Ramos (cell line): ENCODE measurements around the gene ICAM4.
"Not testable (repeated sequence)": the region's sequence is repeated elsewhere in the genome, so short reads cannot be mapped to it uniquely, and the experiment has no call there.

Source experiments
- in situ Hi-C: fragments of 300-500 bp; cut with MboI; formaldehyde crosslinking; loops from one replicate; pipeline ENCODE4 v1.14.3; 2022; ENCODE audit warnings: low sequenced_read_pairs; ENCODE audit not compliant: unreplicated experiment

Gene ICAM4

DNA sequence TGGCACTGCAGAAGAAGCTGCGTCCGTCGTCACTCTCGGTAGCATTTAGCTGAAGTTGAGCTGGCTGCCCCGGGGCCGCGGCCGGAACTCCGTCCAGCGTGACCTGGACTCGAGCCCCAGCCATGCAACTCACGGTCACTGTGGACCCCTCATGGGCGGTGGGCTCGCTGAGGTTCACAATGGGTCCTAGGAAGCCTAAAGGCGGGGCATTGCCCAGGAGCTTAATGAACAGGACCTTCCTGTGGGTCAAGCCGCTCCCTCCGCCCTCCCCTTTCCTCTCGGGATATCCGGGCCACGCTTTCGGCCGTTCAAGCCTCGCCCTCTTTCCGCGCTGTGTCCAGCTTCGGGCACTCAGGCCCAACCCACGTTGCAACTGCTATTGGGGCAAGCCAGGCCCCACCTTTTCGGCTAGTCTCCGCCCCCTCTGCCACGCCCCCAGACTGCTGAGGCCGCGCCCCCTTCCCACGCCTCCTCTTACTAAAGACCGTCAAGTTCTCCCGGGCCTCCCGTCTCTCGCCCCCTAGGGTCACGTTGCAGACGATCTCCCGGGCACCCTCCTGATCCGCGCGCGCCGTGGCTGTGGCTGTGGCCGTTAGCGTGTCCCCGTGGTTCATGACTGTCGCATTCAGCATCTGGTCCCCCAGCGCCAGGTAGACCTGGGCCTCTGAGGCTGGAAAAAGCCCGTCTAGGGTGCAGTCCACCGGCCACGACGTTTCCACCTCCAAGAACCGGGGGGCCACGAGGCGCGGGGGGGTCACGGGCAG, 48.0 kb downstream of the ICAM4 start:
- in situ Hi-C loops, result no loop called here

DNA sequence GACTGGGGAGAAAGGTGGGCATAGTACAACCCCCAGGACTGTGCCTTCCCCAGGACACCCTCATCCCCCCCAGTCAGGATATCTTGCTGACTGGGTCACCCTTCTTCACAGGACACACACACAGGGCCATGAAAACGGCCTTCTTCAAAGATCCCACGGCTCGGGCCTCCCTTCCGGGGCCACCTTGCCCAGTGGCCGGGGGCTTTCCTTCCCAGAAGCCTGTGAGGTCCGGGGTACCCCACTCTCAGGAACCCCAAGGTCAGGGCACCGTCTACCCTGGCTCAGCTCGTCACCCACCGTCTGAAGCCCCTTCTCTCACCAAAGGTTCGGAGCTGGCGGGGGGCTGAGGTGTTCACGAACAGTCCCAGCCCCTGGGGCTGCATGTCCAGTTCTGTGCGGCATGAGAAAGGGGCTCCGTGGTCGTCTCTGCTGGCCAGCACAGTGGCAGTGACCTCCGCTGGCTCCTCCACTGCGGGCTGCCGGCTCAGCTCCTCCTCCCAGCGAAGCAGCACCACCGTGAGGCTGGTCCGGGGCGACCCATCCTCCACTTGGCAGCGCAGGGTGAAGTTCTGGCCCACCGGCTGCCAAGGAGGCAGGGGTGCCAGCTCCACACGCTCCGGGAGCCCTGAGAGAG, 48.7 kb downstream of the ICAM4 start:
- in situ Hi-C loops, result no loop called here

DNA sequence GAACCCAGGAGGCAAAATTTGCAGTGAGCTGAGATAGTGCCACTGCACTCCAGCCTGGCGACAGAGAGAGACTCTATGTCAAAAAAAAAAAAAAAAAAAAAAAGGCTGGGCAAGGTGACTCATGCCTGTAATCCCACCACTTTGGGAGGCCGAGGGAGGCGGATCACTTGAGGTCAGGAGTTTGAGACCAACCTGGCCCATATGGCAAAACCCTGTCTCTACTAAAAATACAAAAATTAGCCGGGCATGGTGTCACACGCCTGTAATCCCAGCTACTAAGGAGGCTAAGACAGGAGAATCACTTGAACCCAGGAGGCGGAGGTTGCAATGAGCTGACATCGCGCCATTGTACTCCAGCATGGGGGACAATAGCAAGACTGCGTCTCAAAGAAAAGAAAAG, 50.0 kb downstream of the ICAM4 start:
- in situ Hi-C loops, result not testable (repeated sequence)
